ENCODE data around the gene CDK15. TPM values are rescaled to one million over a fixed set of nuclear protein-coding genes. Genes with fewer than 3 reads are reported as not detected.

CDK15 gene
- polyA plus RNA-seq, 2 of the 4 experiments (the other 2 are of a cell fraction), result not detected

- Histone ChIP-seq H3K4me2 (no peak overlapping the region), H3K4me3 (no peak overlapping the region), H3K27ac (no peak overlapping the region), H3K4me1 (no peaks in the 10 kb centered on the region), H3K9me3 (no peaks in the 10 kb centered on the region)
- ChIA-PET POLR2A (no interaction called here), CTCF (interaction anchor here (0.9 to 1.7 kb wide), 3 partner anchors 10 to 336 kb away, joined by 3 to 7 read pairs (median 3); no protein-coding TSS in a partner anchor)
- no peak for DNase-seq (ENCODE audit: low read depth in 1 of 2, low spot score in 1 of 2)
- no peak for FAIRE-seq
- ATAC-seq, result no peak
- 66% methylated on average over 2 of the region's 2 CpGs for WGBS (ENCODE audit: missing lambda C conversion rate)
- TF ChIP-seq JUNB (IDR thresholded peaks at IDR 0.05) (no peak), ELK1 (IDR thresholded peaks at IDR 0.05; ENCODE audit: low read depth, low read length) (no peak), RFX5 (IDR thresholded peaks at IDR 0.05) (no peak), CBX8 (IDR thresholded peaks at IDR 0.05) (no peak), SREBF2 (IDR thresholded peaks at IDR 0.05) (no peak), SMC3 (IDR thresholded peaks at IDR 0.05) (no peak), TP53 (CRISPR knock-in tag; IDR thresholded peaks at IDR 0.05) (no peak), RNF2 (IDR thresholded peaks at IDR 0.05; ENCODE audit: borderline replicate concordance, low read depth) (no peak), BCL3 (IDR thresholded peaks at IDR 0.05) (no peak), REST (IDR thresholded peaks at IDR 0.05) (no peak), CHD2 (IDR thresholded peaks at IDR 0.05; ENCODE audit: low read length, partially characterized antibody) (no peak), HOXA7 (CRISPR knock-in tag; IDR thresholded peaks at IDR 0.05) (no peak), ZC3H11A (IDR thresholded peaks at IDR 0.05) (no peak), POLR2AphosphoS2 (conservative IDR thresholded peaks at IDR 0.05; ENCODE audit: low read length) (no peak), TFCP2L1 (CRISPR knock-in tag; IDR thresholded peaks at IDR 0.05) (no peak), FOSL2 (IDR thresholded peaks at IDR 0.05) (no peak), FOSL2 (CRISPR knock-in tag; IDR thresholded peaks at IDR 0.05) (no peak), ZSCAN20 (CRISPR knock-in tag; IDR thresholded peaks at IDR 0.05) (no peak), RARB (CRISPR knock-in tag; IDR thresholded peaks at IDR 0.05) (no peak), BHLHE40 (IDR thresholded peaks at IDR 0.05; ENCODE audit: low read depth, low read length) (no peak), NFE2L2 (conservative IDR thresholded peaks at IDR 0.05; ENCODE audit: low read length) (no peak)
Measured at GRCh38 chr2:201828220-201828619, 21.9 kb downstream of the CDK15 start.

- ChIA-PET CTCF (interaction anchor here (0.5 kb wide), 1 partner anchor 187 kb away, joined by 4 read pairs; no protein-coding TSS in a partner anchor), POLR2A (interaction anchor here (1.0 kb wide), 1 partner anchor 50 kb away, joined by 4 read pairs; the partner anchor contains the start of gene ALS2)
- no peak overlapping the region for H3K27ac ChIP-seq
- no peaks in the 10 kb centered on the region for H3K9me3 ChIP-seq
- FAIRE-seq, result no peak
- H3K4me3 ChIP-seq, result no peak overlapping the region
- no peaks in the 10 kb centered on the region for H3K4me1 ChIP-seq
- DNase-seq (ENCODE audit: low read depth in 1 of 2, low spot score in 1 of 2), result no peak
- TF ChIP-seq CTCF (IDR thresholded peaks at IDR 0.05) (no peak), RCOR1 (IDR thresholded peaks at IDR 0.05; ENCODE audit: low read depth, low read length) (no peak), PHF8 (IDR thresholded peaks at IDR 0.05; ENCODE audit: borderline replicate concordance, low read depth) (no peak)
- whole genome bisulfite sequencing (ENCODE audit: missing lambda C conversion rate), result 39% methylated on average over 1 of the region's 1 CpG
- H3K4me2 ChIP-seq, result no peak overlapping the region
- no peak for ATAC-seq
Measured at GRCh38 chr2:201830666-201831065, 24.3 kb downstream of the CDK15 start.

Data from A549 (cell line).